Caco-2 (cell line): ENCODE data around the gene ATP13A2. TPM values are rescaled to one million over a fixed set of nuclear protein-coding genes. Genes with fewer than 3 reads are reported as not detected.

Source experiments
- BruUV-seq: library from RNA; stranded (reverse); fragments of 400-500 nt; replicated peaks from 2 replicates; lab custom pipeline; 2021; lab: Mats Ljungman, UMichigan
- CTCF ChIA-PET: fragments of 300-600 bp; sonication (Branson Sonifier 250); formaldehyde crosslinking; loops from one replicate; lab custom pipeline; 2022; ENCODE audit warnings: antibody characterized with exemption; lab: Charles Lee
- POLR2A ChIA-PET: fragments of 300-600 bp; sonication (Branson Sonifier 250); formaldehyde crosslinking; loops from one replicate; lab custom pipeline; 2022; ENCODE audit warnings: antibody characterized with exemption; lab: Charles Lee
- DNase-seq, 2 experiments: peaks; one replicate each; pipeline versions ENCODE4 v3.0.0 to v3.0.0-alpha.2; 2020 to 2022
- H3K27me3 ChIP-seq: replicated peaks from 2 replicates; pipeline ENCODE4 v1.6.0; 2011; ENCODE audit warnings: low read length; ENCODE audit not compliant: control insufficient read depth, insufficient read depth
- H3K36me3 ChIP-seq: 2 replicates; pipeline ENCODE4 v1.5.1; 2011; ENCODE audit warnings: low read length; ENCODE audit not compliant: control insufficient read depth, insufficient read depth
- H3K4me1 ChIP-seq: fragments of 250-450 bp; sonication (Bioruptor Pico); 2 replicates; pipeline ENCODE4 v1.5.1; 2020; ENCODE audit warnings: mild to moderate bottlenecking
- H3K4me3 ChIP-seq: 2 replicates; pipeline ENCODE4 v1.5.1; 2011; ENCODE audit warnings: low read depth, mild to moderate bottlenecking, control low read depth, low read length
- H3K9me3 ChIP-seq: fragments of 250-450 bp; sonication (Bioruptor Pico); 2 replicates; pipeline ENCODE4 v1.5.1; 2020; ENCODE audit warnings: mild to moderate bottlenecking, moderate library complexity
- H3K27ac Mint-ChIP-seq: one replicate; pipeline ENCODE4 v1.8.0; 2022; ENCODE audit warnings: mixed read lengths; ENCODE audit not compliant: unreplicated experiment
- H3K27me3 Mint-ChIP-seq: one replicate; pipeline ENCODE4 v1.8.0; 2022; ENCODE audit warnings: mixed read lengths; ENCODE audit not compliant: insufficient read depth, unreplicated experiment
- H3K36me3 Mint-ChIP-seq: one replicate; pipeline ENCODE4 v1.8.0; 2022; ENCODE audit warnings: mild to moderate bottlenecking, mixed read lengths; ENCODE audit not compliant: insufficient read depth, unreplicated experiment
- H3K4me1 Mint-ChIP-seq: one replicate; pipeline ENCODE4 v1.8.0; 2022; ENCODE audit warnings: low read depth, mixed read lengths; ENCODE audit not compliant: unreplicated experiment
- H3K4me3 Mint-ChIP-seq: one replicate; pipeline ENCODE4 v1.8.0; 2022; ENCODE audit warnings: mild to moderate bottlenecking, moderate library complexity, mixed read lengths; ENCODE audit not compliant: unreplicated experiment
- H3K9me3 Mint-ChIP-seq: one replicate; pipeline ENCODE4 v1.8.0; 2022; ENCODE audit warnings: mixed read lengths; ENCODE audit not compliant: unreplicated experiment
- CTCF ChIP-seq, 2 experiments: fragments of 200-600 bp in 1 of 2; IDR thresholded peaks; 1 replicate in 1 of 2; 2 replicates in 1 of 2; pipeline versions ENCODE4 v1.5.1 to v1.8.0; 2011 to 2022; ENCODE audit warnings: antibody characterized with exemption in 1 of 2, control low read depth in 1 of 2, inconsistent platforms in 1 of 2, low read depth in 1 of 2, low read length in 1 of 2, mild to moderate bottlenecking in 1 of 2, moderate library complexity in 1 of 2; ENCODE audit not compliant: insufficient read depth in 1 of 2, severe bottlenecking in 1 of 2, unreplicated experiment in 1 of 2
- intact Hi-C: fragments of 100-400 bp; cut with micrococcal nuclease; formaldehyde crosslinking; loops from one replicate; pipeline ENCODE4 v1.10.0; 2022; ENCODE audit not compliant: unreplicated experiment
- total RNA-seq: library from RNA; stranded (reverse); gene quantifications from 2 replicates; pipeline ENCODE4 v1.2.3, GENCODE V29; 2022

Gene ATP13A2
- total RNA-seq, 1 experiment from 2014 or later: 58.4 TPM

GRCh38 chr1:17014671-17015567, 3.2 kb upstream of the ATP13A2 start:
- CTCF ChIA-PET: interaction anchor here (0.6 kb wide), 1 partner anchor 61 kb away, joined by 6 read pairs; no protein-coding TSS in a partner anchor
- Histone ChIP-seq H3K4me3 (no peak overlapping the region), H3K27me3 (no peaks in the 10 kb centered on the region), H3K9me3 (no peaks in the 10 kb centered on the region), H3K36me3 (no peaks in the 10 kb centered on the region), H3K4me1 (peaks cover 23% of the 10 kb centered on the region)
- no TSS peak for BruUV-seq
- H3K27me3 Mint-ChIP-seq: no peaks in the 10 kb centered on the region
- peaks cover 18% of the 10 kb centered on the region for H3K36me3 Mint-ChIP-seq
- POLR2A ChIA-PET: no interaction called here
- H3K4me3 Mint-ChIP-seq: no peak overlapping the region
- no peak overlapping the region for H3K27ac Mint-ChIP-seq
- H3K9me3 Mint-ChIP-seq: no peaks in the 10 kb centered on the region
- intact Hi-C loops: no loop called here
- peaks cover 10% of the 10 kb centered on the region for H3K4me1 Mint-ChIP-seq
- peak in 1 of 2 experiments; percentile 3 for DNase-seq
- TF ChIP-seq CTCF (IDR thresholded peaks at IDR 0.05; ENCODE audit: insufficient read depth in 1 of 2, low read depth in 1 of 2, low read length in 1 of 2, severe bottlenecking in 1 of 2, unreplicated experiment in 1 of 2): no peak

GRCh38 chr1:17013491-17014320, 2.0 kb upstream of the ATP13A2 start:
- Mint-ChIP-seq H3K4me3 (no peak overlapping the region), H3K4me1 (peaks cover 10% of the 10 kb centered on the region), H3K36me3 (peaks cover 9% of the 10 kb centered on the region), H3K27me3 (no peaks in the 10 kb centered on the region), H3K27ac (no peak overlapping the region), H3K9me3 (no peaks in the 10 kb centered on the region)
- no TSS peak for BruUV-seq
- H3K4me3 ChIP-seq: no peak overlapping the region
- CTCF ChIA-PET: interaction anchor here (0.6 kb wide), 1 partner anchor 54 kb away, joined by 3 read pairs; no protein-coding TSS in a partner anchor
- H3K9me3 ChIP-seq: no peaks in the 10 kb centered on the region
- H3K36me3 ChIP-seq: no peaks in the 10 kb centered on the region
- TF ChIP-seq CTCF (IDR thresholded peaks at IDR 0.05; ENCODE audit: insufficient read depth in 1 of 2, low read depth in 1 of 2, low read length in 1 of 2, severe bottlenecking in 1 of 2, unreplicated experiment in 1 of 2): no peak
- POLR2A ChIA-PET: interaction anchor here (0.6 kb wide), 1 partner anchor 32 kb away, joined by 14 read pairs; no protein-coding TSS in a partner anchor
- no peaks in the 10 kb centered on the region for H3K27me3 ChIP-seq
- intact Hi-C loops: no loop called here
- DNase-seq: peak in 1 of 2 experiments; percentile 11
- peaks cover 23% of the 10 kb centered on the region for H3K4me1 ChIP-seq
